OCI-LY1 (cell line): ENCODE data around the gene DDC.

Experiments used
- H2AFZ ChIP-seq: fragments of 200-600 bp; sonication (generic), shearing (Covaris generic); 2 replicates; pipeline ENCODE4 v1.6.0; 2014; ENCODE audit warnings: antibody characterized with exemption, mild to moderate bottlenecking, low read length
- H3F3A ChIP-seq: fragments of 200-600 bp; sonication (generic), shearing (Covaris generic); 2 replicates; pipeline ENCODE4 v1.6.0; 2014; ENCODE audit warnings: mild to moderate bottlenecking, antibody characterized with exemption, low read length, moderate library complexity; ENCODE audit not compliant: insufficient read depth
- H3K27ac ChIP-seq: fragments of 200-600 bp; sonication (generic); 2 replicates; pipeline ENCODE4 v1.5.1; 2014; ENCODE audit warnings: low read length, mixed run types, mild to moderate bottlenecking, low read depth; ENCODE audit not compliant: poor library complexity, severe bottlenecking
- H3K27me3 ChIP-seq: fragments of 200-600 bp; sonication (generic); 2 replicates; pipeline ENCODE4 v1.6.0; 2014; ENCODE audit warnings: antibody characterized with exemption, mild to moderate bottlenecking, low read length, moderate library complexity; ENCODE audit not compliant: insufficient read depth
- H3K36me3 ChIP-seq: fragments of 200-600 bp; sonication (generic); 2 replicates; pipeline ENCODE4 v1.6.1; 2014; ENCODE audit warnings: mild to moderate bottlenecking, antibody characterized with exemption, low read length, moderate library complexity, mixed read lengths; ENCODE audit not compliant: insufficient read depth
- H3K4me1 ChIP-seq: fragments of 200-600 bp; sonication (generic); 2 replicates; pipeline ENCODE4 v1.5.1; 2014; ENCODE audit warnings: mild to moderate bottlenecking, low read length, moderate library complexity; ENCODE audit not compliant: insufficient read depth, severe bottlenecking
- H3K4me2 ChIP-seq: fragments of 200-600 bp; sonication (generic), shearing (Covaris generic); 2 replicates; pipeline ENCODE4 v1.6.1; 2014; ENCODE audit warnings: low read length
- H3K4me3 ChIP-seq: fragments of 200-600 bp; sonication (generic); 2 replicates; pipeline ENCODE4 v1.5.1; 2014; ENCODE audit warnings: low read length, low read depth, mild to moderate bottlenecking, mixed read lengths; ENCODE audit not compliant: poor library complexity, severe bottlenecking
- H3K79me2 ChIP-seq: fragments of 200-600 bp; shearing (Covaris generic); 2 replicates; pipeline ENCODE4 v1.6.1; 2016; ENCODE audit warnings: mixed run types, low read length, mixed read lengths; ENCODE audit not compliant: insufficient read depth
- H3K9ac ChIP-seq: fragments of 200-600 bp; sonication (generic), shearing (Covaris generic); 2 replicates; pipeline ENCODE4 v1.6.1; 2014; ENCODE audit warnings: mild to moderate bottlenecking, low read length, mixed read lengths
- H3K9me2 ChIP-seq: fragments of 200-600 bp; sonication (generic), shearing (Covaris generic); 2 replicates; pipeline ENCODE4 v1.6.1; 2014; ENCODE audit warnings: low read depth, mild to moderate bottlenecking, low read length, mixed read lengths
- H3K9me3 ChIP-seq: fragments of 200-600 bp; shearing (Covaris generic); 2 replicates; pipeline ENCODE4 v1.6.1; 2014; ENCODE audit warnings: low read length, mixed read lengths
- H4K20me1 ChIP-seq: fragments of 200-600 bp; sonication (generic), shearing (Covaris generic); 2 replicates; pipeline ENCODE4 v1.6.0; 2016; ENCODE audit warnings: mild to moderate bottlenecking, low read length; ENCODE audit not compliant: insufficient read depth
- EZH2 ChIP-seq: fragments of 200-600 bp; sonication (generic), shearing (Covaris generic); IDR thresholded peaks from 2 replicates; pipeline ENCODE4 v1.8.0; 2017; ENCODE audit warnings: borderline replicate concordance, mixed run types, mild to moderate bottlenecking, antibody characterized with exemption, low read length, moderate library complexity, mixed read lengths
- TF ChIP-seq, protein P1 (sequence below): fragments of 200-600 bp; sonication (generic), shearing (Covaris generic); IDR thresholded peaks from 2 replicates; pipeline ENCODE4 v1.5.1; 2017; ENCODE audit warnings: mild to moderate bottlenecking, antibody characterized with exemption, low read length, moderate library complexity, mixed read lengths

DDC gene

DNA sequence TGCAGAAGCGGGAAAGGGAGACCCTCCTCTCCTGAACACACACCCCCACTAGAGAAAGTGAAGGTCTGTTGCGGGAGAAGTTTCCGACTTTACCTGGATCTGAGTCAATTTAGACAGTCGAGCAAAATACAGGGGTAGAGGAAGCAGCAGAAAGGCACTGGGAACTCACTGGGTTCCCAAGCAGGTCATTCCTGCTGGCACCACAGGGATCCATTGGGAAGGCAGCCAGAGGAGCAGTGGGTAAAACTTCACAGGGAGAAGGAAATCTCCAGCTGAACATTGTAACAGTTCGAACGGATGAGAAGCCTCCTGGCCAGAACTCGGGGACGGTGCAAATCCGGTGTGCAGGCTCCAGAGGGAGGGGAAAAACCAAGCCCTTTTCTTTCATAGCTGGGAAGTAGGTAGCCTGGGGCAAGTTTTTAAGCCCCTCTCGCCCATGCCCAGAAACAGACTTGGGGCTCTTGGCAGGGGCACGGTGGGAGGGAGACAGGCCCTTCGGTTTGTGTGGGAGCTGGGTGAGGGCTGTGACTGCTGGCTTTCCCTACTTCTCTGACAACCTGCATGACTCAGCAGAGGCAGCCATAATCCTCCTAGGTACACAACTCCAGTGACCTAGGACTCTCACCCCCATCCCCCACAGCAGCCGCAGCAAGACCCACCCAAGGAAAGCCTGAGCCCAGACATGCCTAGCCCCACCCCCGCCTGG lies 51.9 kb downstream of the DDC start:
- no peak overlapping the region for H3K27ac ChIP-seq
- H3K4me2 ChIP-seq = no peak overlapping the region

DNA sequence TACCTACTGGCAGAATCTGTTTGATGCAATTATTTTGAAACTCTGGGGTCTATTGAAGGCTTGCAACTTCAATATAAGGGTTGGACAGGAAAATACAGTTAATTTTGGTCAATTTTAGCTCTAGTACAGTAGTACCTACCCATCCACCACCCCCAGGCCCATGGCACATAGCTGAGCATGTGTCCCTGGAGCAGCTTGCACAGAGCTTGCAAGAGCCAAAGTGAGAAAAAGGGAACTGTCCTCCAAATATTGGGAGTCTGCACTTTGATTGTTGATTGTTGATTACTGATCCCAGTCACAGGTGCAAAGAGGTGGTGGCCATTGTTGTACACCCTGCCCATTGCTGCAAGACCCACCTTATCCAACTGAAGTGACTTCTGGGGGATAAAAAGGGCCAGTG lies 52.8 kb downstream of the DDC start:
- TF ChIP-seq, protein P1, sequence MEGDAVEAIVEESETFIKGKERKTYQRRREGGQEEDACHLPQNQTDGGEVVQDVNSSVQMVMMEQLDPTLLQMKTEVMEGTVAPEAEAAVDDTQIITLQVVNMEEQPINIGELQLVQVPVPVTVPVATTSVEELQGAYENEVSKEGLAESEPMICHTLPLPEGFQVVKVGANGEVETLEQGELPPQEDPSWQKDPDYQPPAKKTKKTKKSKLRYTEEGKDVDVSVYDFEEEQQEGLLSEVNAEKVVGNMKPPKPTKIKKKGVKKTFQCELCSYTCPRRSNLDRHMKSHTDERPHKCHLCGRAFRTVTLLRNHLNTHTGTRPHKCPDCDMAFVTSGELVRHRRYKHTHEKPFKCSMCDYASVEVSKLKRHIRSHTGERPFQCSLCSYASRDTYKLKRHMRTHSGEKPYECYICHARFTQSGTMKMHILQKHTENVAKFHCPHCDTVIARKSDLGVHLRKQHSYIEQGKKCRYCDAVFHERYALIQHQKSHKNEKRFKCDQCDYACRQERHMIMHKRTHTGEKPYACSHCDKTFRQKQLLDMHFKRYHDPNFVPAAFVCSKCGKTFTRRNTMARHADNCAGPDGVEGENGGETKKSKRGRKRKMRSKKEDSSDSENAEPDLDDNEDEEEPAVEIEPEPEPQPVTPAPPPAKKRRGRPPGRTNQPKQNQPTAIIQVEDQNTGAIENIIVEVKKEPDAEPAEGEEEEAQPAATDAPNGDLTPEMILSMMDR = no peak
- TF ChIP-seq EZH2 = no peak
- no peaks in the 10 kb centered on the region for H4K20me1 ChIP-seq
- H3K36me3 ChIP-seq = no peaks in the 10 kb centered on the region
- no peak overlapping the region for H3K4me2 ChIP-seq
- H3F3A ChIP-seq = no peaks in the 10 kb centered on the region
- H3K27ac ChIP-seq = no peak overlapping the region
- no peaks in the 10 kb centered on the region for H3K27me3 ChIP-seq
- no peaks in the 10 kb centered on the region for H3K79me2 ChIP-seq
- no peaks in the 10 kb centered on the region for H3K9me2 ChIP-seq
- H3K4me1 ChIP-seq = no peaks in the 10 kb centered on the region
- no peak overlapping the region for H3K9ac ChIP-seq
- H2AFZ ChIP-seq = no peak overlapping the region
- no peak overlapping the region for H3K4me3 ChIP-seq
- no peaks in the 10 kb centered on the region for H3K9me3 ChIP-seq

More for the DNA sequence above, 51.9 kb downstream of the DDC start:
- H3K9ac ChIP-seq = no peak overlapping the region
- H3K79me2 ChIP-seq = no peaks in the 10 kb centered on the region
- no peak overlapping the region for H3K4me3 ChIP-seq
- H2AFZ ChIP-seq = no peak overlapping the region
- no peaks in the 10 kb centered on the region for H3K9me3 ChIP-seq
- H3K9me2 ChIP-seq = no peaks in the 10 kb centered on the region
- H3K36me3 ChIP-seq = no peaks in the 10 kb centered on the region
- TF ChIP-seq, protein P1 = no peak
- no peak for TF ChIP-seq EZH2
- H3F3A ChIP-seq = no peaks in the 10 kb centered on the region
- H3K27me3 ChIP-seq = no peaks in the 10 kb centered on the region
- H4K20me1 ChIP-seq = no peaks in the 10 kb centered on the region
- H3K4me1 ChIP-seq = no peaks in the 10 kb centered on the region

DNA sequence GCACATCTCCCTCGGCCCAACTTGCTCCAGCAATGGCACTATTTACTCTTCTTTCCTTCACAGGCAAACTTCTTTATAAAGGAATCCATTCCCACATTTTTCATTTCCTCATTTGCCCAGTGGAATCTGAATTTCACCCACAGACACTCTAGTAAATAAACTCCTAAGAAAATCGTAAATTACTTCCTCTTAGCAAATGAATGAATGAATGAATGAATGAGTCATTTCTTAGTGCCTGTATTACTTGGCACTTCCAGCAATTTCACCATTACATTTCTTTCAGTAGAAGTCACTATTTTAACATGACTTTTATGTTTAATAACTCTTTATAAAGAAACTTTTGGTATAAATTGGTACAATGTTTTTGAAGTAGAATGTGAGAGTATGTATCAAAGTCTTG lies 55.7 kb downstream of the DDC start:
- no peaks in the 10 kb centered on the region for H3K36me3 ChIP-seq
- H3K9ac ChIP-seq = no peak overlapping the region
- H3K9me3 ChIP-seq = no peaks in the 10 kb centered on the region
- H3K4me2 ChIP-seq = no peak overlapping the region
- TF ChIP-seq EZH2 = no peak
- TF ChIP-seq, protein P1 = no peak
- no peaks in the 10 kb centered on the region for H4K20me1 ChIP-seq
- no peaks in the 10 kb centered on the region for H3K9me2 ChIP-seq
- no peak overlapping the region for H3K27ac ChIP-seq
- H2AFZ ChIP-seq = no peak overlapping the region
- H3K79me2 ChIP-seq = no peaks in the 10 kb centered on the region
- no peaks in the 10 kb centered on the region for H3K4me1 ChIP-seq
- H3K27me3 ChIP-seq = no peaks in the 10 kb centered on the region; the same call in 1 of the 2 replicates
- no peak overlapping the region for H3K4me3 ChIP-seq
- H3F3A ChIP-seq = no peaks in the 10 kb centered on the region
